Muscle layer of duodenum (tissue), 2 donors: ENCODE results near the gene MFAP2.

Source experiments
- H3K27ac ChIP-seq: one replicate; pipeline ENCODE4 v1.7.0; 2013; ENCODE audit warnings: mild to moderate bottlenecking, low read length
- H3K27me3 ChIP-seq: one replicate; pipeline ENCODE4 v1.7.0; 2013; ENCODE audit warnings: low read depth, mild to moderate bottlenecking, control low read depth, low read length
- H3K36me3 ChIP-seq, 2 donors: one replicate each; pipeline ENCODE4 v1.7.0; 2013; ENCODE audit warnings: low read length in 2 of 2, control low read depth in 1 of 2, mild to moderate bottlenecking in 1 of 2; ENCODE audit not compliant: insufficient read depth in 2 of 2, control insufficient read depth in 1 of 2
- H3K4me1 ChIP-seq, 2 donors: one replicate each; pipeline ENCODE4 v1.7.0; 2013; ENCODE audit warnings: low read length in 2 of 2, mild to moderate bottlenecking in 2 of 2, control low read depth in 1 of 2, moderate library complexity in 1 of 2; ENCODE audit not compliant: insufficient read depth in 2 of 2, control insufficient read depth in 1 of 2
- H3K4me3 ChIP-seq, 2 donors: one replicate each; pipeline ENCODE4 v1.7.0; 2013; ENCODE audit warnings: low read length in 2 of 2, low read depth in 1 of 2, mild to moderate bottlenecking in 1 of 2
- H3K9me3 ChIP-seq, 2 donors: one replicate each; pipeline ENCODE4 v1.7.0; 2013; ENCODE audit warnings: low read length in 2 of 2, control low read depth in 1 of 2, mild to moderate bottlenecking in 1 of 2; ENCODE audit not compliant: control insufficient read depth in 1 of 2
- donor health status: healthy.

MFAP2 gene

GRCh38 chr1:17017435-17017834 is 37.0 kb upstream of the MFAP2 start:
- H3K9me3 ChIP-seq, result no peaks in the 10 kb centered on the region
- H3K4me3 ChIP-seq, result no peak overlapping the region
- no peaks in the 10 kb centered on the region for H3K27me3 ChIP-seq
- H3K27ac ChIP-seq, result no peak overlapping the region
- H3K36me3 ChIP-seq, result peaks cover 37 to 45% of the 10 kb centered on the region in 2 donors
- peaks cover 0 to under 1% of the 10 kb centered on the region in 2 donors for H3K4me1 ChIP-seq

DNA sequence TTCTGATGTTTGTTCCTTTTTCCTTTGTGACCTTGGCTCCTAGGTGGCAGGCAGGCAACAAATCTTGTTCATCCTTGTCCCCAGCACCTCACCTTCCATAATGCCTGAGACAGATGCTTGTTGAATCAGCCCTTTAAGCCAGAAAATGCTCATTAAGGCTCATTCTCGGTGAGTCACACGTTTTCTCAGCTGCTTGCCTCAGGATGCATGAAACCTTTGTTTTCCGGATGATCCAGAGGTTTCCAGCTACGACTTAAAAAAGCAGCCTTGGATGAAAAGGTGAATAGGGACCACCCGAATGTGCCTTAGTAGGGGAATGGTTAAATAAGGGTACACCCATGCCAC is 35.9 kb upstream of the MFAP2 start:
- H3K9me3 ChIP-seq, result no peaks in the 10 kb centered on the region
- no peak overlapping the region for H3K4me3 ChIP-seq
- H3K4me1 ChIP-seq, result peaks cover 0 to 7% of the 10 kb centered on the region in 2 donors
- H3K27me3 ChIP-seq, result no peaks in the 10 kb centered on the region
- H3K27ac ChIP-seq, result no peak overlapping the region
- H3K36me3 ChIP-seq, result peaks cover 27 to 33% of the 10 kb centered on the region in 2 donors

- no peak overlapping the region for H3K27ac ChIP-seq
- no peaks in the 10 kb centered on the region for H3K27me3 ChIP-seq
Observed at GRCh38 chr1:17014671-17015567, 34.5 kb upstream of the MFAP2 start.

DNA sequence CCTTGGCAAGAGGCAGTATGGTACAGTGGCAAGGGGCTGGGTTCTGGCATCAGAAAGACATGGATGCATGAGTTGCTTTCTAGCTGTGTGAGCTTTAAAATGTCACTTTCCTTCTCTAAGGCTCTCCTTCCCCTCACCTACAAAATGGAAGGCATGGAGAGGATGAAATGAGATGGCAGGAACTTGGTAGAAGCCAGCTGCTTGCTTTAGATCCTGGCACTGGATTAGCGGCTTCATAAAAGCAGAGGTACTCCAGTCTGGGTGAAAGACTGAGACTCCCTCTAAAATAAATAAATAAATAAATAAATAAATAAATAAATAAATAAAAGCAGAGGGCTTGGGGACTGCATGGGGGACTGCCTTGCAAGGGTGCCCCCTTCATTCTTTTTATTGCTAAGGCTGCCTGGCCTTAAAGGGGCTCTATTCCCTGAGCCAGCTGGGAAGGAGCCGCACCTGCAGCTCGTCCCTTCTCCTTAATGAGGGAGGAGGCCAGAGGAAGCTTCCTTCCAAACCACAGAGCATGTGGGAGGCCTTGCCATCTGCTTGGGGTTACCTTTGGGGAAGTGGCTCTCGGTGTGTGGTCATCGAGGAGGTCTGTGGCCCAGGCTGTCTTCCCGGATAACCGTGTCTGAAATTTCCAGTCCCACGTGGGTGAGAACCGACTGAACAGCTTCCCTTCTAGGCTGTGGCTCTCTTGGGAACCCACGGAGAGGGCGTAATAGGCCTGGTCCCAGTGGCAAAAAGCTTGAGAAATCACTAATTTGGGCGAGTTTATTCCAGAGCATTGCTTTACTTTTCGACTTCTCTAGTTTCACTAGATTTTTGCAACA is 33.3 kb upstream of the MFAP2 start:
- Histone ChIP-seq H3K4me3 (no peak overlapping the region), H3K9me3 (no peaks in the 10 kb centered on the region), H3K27ac (no peak overlapping the region), H3K36me3 (peaks cover 3 to 9% of the 10 kb centered on the region in 2 donors), H3K27me3 (no peaks in the 10 kb centered on the region), H3K4me1 (peaks cover 6 to 27% of the 10 kb centered on the region in 2 donors)

More at GRCh38 chr1:17014671-17015567, 34.5 kb upstream of the MFAP2 start:
- Histone ChIP-seq H3K9me3 (no peaks in the 10 kb centered on the region), H3K36me3 (peaks cover 15 to 20% of the 10 kb centered on the region in 2 donors), H3K4me3 (no peak overlapping the region), H3K4me1 (peaks cover 6 to 21% of the 10 kb centered on the region in 2 donors)

- Histone ChIP-seq H3K4me3 (no peak overlapping the region), H3K9me3 (no peaks in the 10 kb centered on the region), H3K27ac (no peak overlapping the region), H3K27me3 (no peaks in the 10 kb centered on the region), H3K4me1 (peaks cover 6 to 27% of the 10 kb centered on the region in 2 donors), H3K36me3 (peaks cover 0 to 3% of the 10 kb centered on the region in 2 donors)
Observed at GRCh38 chr1:17012775-17013490, 32.5 kb upstream of the MFAP2 start.

DNA sequence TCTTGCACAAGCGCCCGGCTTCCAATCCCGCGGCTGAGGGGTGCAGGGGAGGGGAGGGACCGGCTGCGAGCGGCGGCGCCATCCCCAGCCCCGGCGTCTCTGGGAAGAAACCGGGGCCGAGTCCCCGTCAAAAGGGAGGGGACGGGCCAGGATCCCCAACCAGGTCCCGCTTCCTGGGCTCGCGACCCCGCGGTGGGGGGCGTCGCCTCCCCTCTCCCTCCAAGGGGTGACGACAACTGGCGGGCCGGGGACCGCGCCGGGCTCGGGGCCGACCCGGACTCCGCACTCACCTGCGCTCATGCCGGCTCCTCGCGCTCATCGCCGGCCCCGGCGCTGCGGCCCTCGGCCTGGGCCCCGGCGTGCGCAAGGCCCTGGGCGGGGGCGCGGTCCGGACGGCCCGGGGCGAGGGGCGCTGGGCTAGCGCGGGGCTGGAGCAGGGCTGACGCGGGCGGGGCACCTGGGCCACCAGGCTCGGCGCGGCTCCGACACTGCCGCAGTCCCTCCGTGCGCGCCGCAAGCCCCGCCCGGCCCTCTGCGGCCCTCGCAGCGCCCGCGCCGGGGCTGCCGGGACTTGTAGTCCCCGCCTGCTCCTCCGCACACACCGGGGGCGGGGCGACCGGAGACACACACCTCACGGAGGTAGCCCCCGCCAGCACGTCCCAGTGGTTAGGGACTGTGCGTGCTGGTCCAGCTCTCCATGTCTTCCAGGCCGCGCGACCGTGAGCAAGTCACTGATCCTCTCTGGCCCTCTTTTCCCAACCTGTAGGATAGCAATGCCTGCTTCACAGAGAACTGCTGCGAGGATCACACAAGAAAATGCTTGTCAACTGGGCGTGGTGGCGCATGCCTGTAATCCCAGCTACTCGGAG is 31.3 kb upstream of the MFAP2 start, which contains the start of gene ATP13A2:
Gene ATP13A2, minus strand, starts transcription at position 490 of the 869 bp plus-strand sequence. Its CDS starts 190 bp downstream, at position 300.
- H3K9me3 ChIP-seq, result no peaks in the 10 kb centered on the region
- peaks cover 6 to 27% of the 10 kb centered on the region in 2 donors for H3K4me1 ChIP-seq
- peak within 1 kb of the TSS; percentile 65 to 90 for H3K4me3 ChIP-seq
- H3K36me3 ChIP-seq, result no peaks in the 10 kb centered on the region
- H3K27me3 ChIP-seq, result no peaks in the 10 kb centered on the region
- no peak within 1 kb of the TSS for H3K27ac ChIP-seq

- Histone ChIP-seq H3K4me3 (peak overlapping the region; percentile 65 to 90), H3K9me3 (no peaks in the 10 kb centered on the region), H3K27me3 (no peaks in the 10 kb centered on the region), H3K4me1 (peaks cover 6 to 27% of the 10 kb centered on the region in 2 donors), H3K27ac (no peak overlapping the region), H3K36me3 (no peaks in the 10 kb centered on the region)
Observed at GRCh38 chr1:17011092-17011438, 30.6 kb upstream of the MFAP2 start.

- Histone ChIP-seq H3K9me3 (no peaks in the 10 kb centered on the region), H3K4me3 (no peak overlapping the region), H3K36me3 (peaks cover 0 to 8% of the 10 kb centered on the region in 2 donors), H3K27ac (no peak overlapping the region), H3K27me3 (no peaks in the 10 kb centered on the region), H3K4me1 (peaks cover 6 to 27% of the 10 kb centered on the region in 2 donors)
Observed at GRCh38 chr1:17009706-17010105, 29.3 kb upstream of the MFAP2 start.

GRCh38 chr1:17008208-17008855 is 27.9 kb upstream of the MFAP2 start:
- H3K27ac ChIP-seq, result no peak overlapping the region
- no peaks in the 10 kb centered on the region for H3K27me3 ChIP-seq
- H3K9me3 ChIP-seq, result no peaks in the 10 kb centered on the region
- no peak overlapping the region for H3K4me3 ChIP-seq
- peaks cover 6 to 27% of the 10 kb centered on the region in 2 donors for H3K4me1 ChIP-seq
- H3K36me3 ChIP-seq, result peaks cover 8 to 18% of the 10 kb centered on the region in 2 donors

GRCh38 chr1:17007121-17007520 is 26.7 kb upstream of the MFAP2 start:
- Histone ChIP-seq H3K36me3 (peaks cover 15 to 30% of the 10 kb centered on the region in 2 donors), H3K9me3 (no peaks in the 10 kb centered on the region), H3K4me3 (no peak overlapping the region), H3K27me3 (no peaks in the 10 kb centered on the region), H3K4me1 (peaks cover 6 to 23% of the 10 kb centered on the region in 2 donors), H3K27ac (no peak overlapping the region)
